Posterior cingulate gyrus (tissue), 11 donors: ENCODE measurements around the gene FAM229A.
A peak's percentile ranks its signal among the peaks of the same experiment; 100 is the strongest.
"Not testable (repeated sequence)": the region's sequence is repeated elsewhere in the genome, so short reads cannot be mapped to it uniquely, and the experiment has no call there.

ENCODE experiments used
- DNase-seq, 10 donors: peaks; one replicate each; pipeline versions ENCODE4 v3.0.0 to v3.0.0-alpha.2; 2020 to 2021; ENCODE audit warnings: mixed read lengths in 3 of 10
- intact Hi-C: fragments of 100-400 bp; cut with DNase I; formaldehyde crosslinking; loops from one replicate; pipeline ENCODE4 v1.15.1; 2023

Gene FAM229A

GRCh38 chr1:32380057-32380456 lies 17.8 kb upstream of the FAM229A start:
- intact Hi-C loops = no loop called here
- DNase-seq = no peak

- DNase-seq = no peak
- intact Hi-C loops = no loop called here
Measured at GRCh38 chr1:32377541-32378220, 15.4 kb upstream of the FAM229A start.

GRCh38 chr1:32376199-32376598 lies 13.9 kb upstream of the FAM229A start:
- DNase-seq = no peak
- intact Hi-C loops = no loop called here

GRCh38 chr1:32373996-32374592 lies 11.8 kb upstream of the FAM229A start:
- intact Hi-C loops = no loop called here
- DNase-seq = no peak

- intact Hi-C loops = no loop called here
- no peak for DNase-seq
Measured at GRCh38 chr1:32372149-32372756, 10.0 kb upstream of the FAM229A start.

- DNase-seq = peak in 1 of 10 donors; percentile 59
- intact Hi-C loops = no loop called here
Measured at GRCh38 chr1:32367912-32368635, 5.8 kb upstream of the FAM229A start.

GRCh38 chr1:32365445-32365844 lies 3.2 kb upstream of the FAM229A start:
- peak in 2 of 10 donors; percentile 14 to 21 for DNase-seq
- intact Hi-C loops = no loop called here

GRCh38 chr1:32364836-32365235 lies 2.6 kb upstream of the FAM229A start:
- peak in 2 of 10 donors; percentile 21 to 50 for DNase-seq
- intact Hi-C loops = no loop called here

- intact Hi-C loops = no loop called here
- DNase-seq = peak in 2 of 10 donors; percentile 53 to 63
Measured at GRCh38 chr1:32363713-32364112, 1.4 kb upstream of the FAM229A start.

- peak; percentile 53 to 96 (median 74) for DNase-seq
- intact Hi-C loops = no loop called here
Measured at GRCh38 chr1:32361674-32362473, 411 bp downstream of the FAM229A start.

- peak in 5 of 10 donors; percentile 31 to 93 (median 84) for DNase-seq
- intact Hi-C loops = no loop called here
Measured at GRCh38 chr1:32361308-32361673, 994 bp downstream of the FAM229A start.

- no peak for DNase-seq
- intact Hi-C loops = no loop called here
Measured at GRCh38 chr1:32358435-32358834, 3.9 kb downstream of the FAM229A start.

- intact Hi-C loops = no loop called here
- DNase-seq = peak in 1 of 10 donors; percentile 37
Measured at GRCh38 chr1:32357614-32358013, 4.7 kb downstream of the FAM229A start.

GRCh38 chr1:32356478-32356877 lies 5.8 kb downstream of the FAM229A start:
- intact Hi-C loops = no loop called here
- DNase-seq = no peak

GRCh38 chr1:32355778-32356177 lies 6.5 kb downstream of the FAM229A start:
- intact Hi-C loops, DNase-seq: not testable (repeated sequence)

GRCh38 chr1:32353886-32354570 lies 8.3 kb downstream of the FAM229A start:
- intact Hi-C loops = no loop called here
- DNase-seq = peak in 1 of 10 donors; percentile 52

GRCh38 chr1:32353431-32353830 lies 8.9 kb downstream of the FAM229A start:
- intact Hi-C loops = no loop called here
- DNase-seq = no peak

- intact Hi-C loops = no loop called here
- peak in 1 of 10 donors; percentile 57 for DNase-seq
Measured at GRCh38 chr1:32352831-32353383, 9.4 kb downstream of the FAM229A start.

- no peak for DNase-seq
- intact Hi-C loops = no loop called here
Measured at GRCh38 chr1:32352239-32352745, 10.0 kb downstream of the FAM229A start.
